Cardiac muscle cell (in vitro differentiated cells and primary cell): ENCODE results near the gene UNC5B. TPM values are rescaled to one million over a fixed set of nuclear protein-coding genes. Genes with fewer than 3 reads are reported as not detected.

Experiments
- DNase-seq, 2 donors: peaks; one replicate each; pipeline versions ENCODE4 v3.0.0 to v3.0.0-alpha.2; 2010 to 2017; ENCODE audit warnings: low read depth in 1 of 2, low spot score in 1 of 2
- H3K27ac ChIP-seq: fragments of 200-600 bp; sonication (generic); 2 replicates; pipeline ENCODE4 v1.5.1; 2016
- H3K27me3 ChIP-seq: fragments of 200-600 bp; sonication (generic); 2 replicates; pipeline ENCODE4 v1.6.0; 2016; ENCODE audit warnings: control low read depth
- H3K36me3 ChIP-seq: fragments of 200-600 bp; sonication (generic); 2 replicates; pipeline ENCODE4 v1.5.1; 2016; ENCODE audit warnings: control low read depth
- H3K4me1 ChIP-seq: fragments of 200-600 bp; sonication (generic); 2 replicates; pipeline ENCODE4 v1.8.1; 2017; ENCODE audit warnings: low read depth, mild to moderate bottlenecking, mixed run types
- H3K4me3 ChIP-seq: fragments of 200-600 bp; sonication (generic); 2 replicates; pipeline ENCODE4 v1.5.1; 2016; ENCODE audit warnings: mild to moderate bottlenecking
- H3K9me3 ChIP-seq: fragments of 200-600 bp; sonication (generic); 2 replicates; pipeline ENCODE4 v1.5.1; 2017; ENCODE audit warnings: low read depth, mild to moderate bottlenecking, control low read depth
- polyA plus RNA-seq: library from polyadenylated mRNA; unstranded; fragments of >200 nt; fragmentation: Nextera tagmentation; extraction: Ambion mirVana; gene quantifications from 2 replicates; pipeline ENCODE4 v1.2.1, GENCODE V29; 2016
- total RNA-seq: library from RNA; depleted of rRNA; stranded (reverse); fragments of >200 nt; gene quantifications from 2 replicates; pipeline ENCODE4 v1.2.3, GENCODE V29; 2016
- TF ChIP-seq, protein P1 (sequence below): IDR thresholded peaks from 2 replicates; pipeline ENCODE4 v1.5.1; 2012; ENCODE audit warnings: low read depth, mild to moderate bottlenecking, low read length

The UNC5B gene
- total and polyA plus RNA-seq, 2 experiments from 2014 or later = 73.3 to 172 TPM

GRCh38 chr10:71302874-71303568 lies 90.7 kb downstream of the UNC5B start:
- H3K4me1 ChIP-seq = peaks cover 13% of the 10 kb centered on the region
- no peaks in the 10 kb centered on the region for H3K27me3 ChIP-seq
- DNase-seq = peak; percentile 69 to 76
- no peaks in the 10 kb centered on the region for H3K9me3 ChIP-seq
- TF ChIP-seq, protein P1, sequence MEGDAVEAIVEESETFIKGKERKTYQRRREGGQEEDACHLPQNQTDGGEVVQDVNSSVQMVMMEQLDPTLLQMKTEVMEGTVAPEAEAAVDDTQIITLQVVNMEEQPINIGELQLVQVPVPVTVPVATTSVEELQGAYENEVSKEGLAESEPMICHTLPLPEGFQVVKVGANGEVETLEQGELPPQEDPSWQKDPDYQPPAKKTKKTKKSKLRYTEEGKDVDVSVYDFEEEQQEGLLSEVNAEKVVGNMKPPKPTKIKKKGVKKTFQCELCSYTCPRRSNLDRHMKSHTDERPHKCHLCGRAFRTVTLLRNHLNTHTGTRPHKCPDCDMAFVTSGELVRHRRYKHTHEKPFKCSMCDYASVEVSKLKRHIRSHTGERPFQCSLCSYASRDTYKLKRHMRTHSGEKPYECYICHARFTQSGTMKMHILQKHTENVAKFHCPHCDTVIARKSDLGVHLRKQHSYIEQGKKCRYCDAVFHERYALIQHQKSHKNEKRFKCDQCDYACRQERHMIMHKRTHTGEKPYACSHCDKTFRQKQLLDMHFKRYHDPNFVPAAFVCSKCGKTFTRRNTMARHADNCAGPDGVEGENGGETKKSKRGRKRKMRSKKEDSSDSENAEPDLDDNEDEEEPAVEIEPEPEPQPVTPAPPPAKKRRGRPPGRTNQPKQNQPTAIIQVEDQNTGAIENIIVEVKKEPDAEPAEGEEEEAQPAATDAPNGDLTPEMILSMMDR = peak; percentile 58
- peak overlapping the region; percentile 54 for H3K27ac ChIP-seq
- H3K4me3 ChIP-seq = no peak overlapping the region
- H3K36me3 ChIP-seq = peaks cover 22% of the 10 kb centered on the region

- H3K36me3 ChIP-seq = peaks cover 17% of the 10 kb centered on the region
- TF ChIP-seq, protein P1 = no peak
- DNase-seq = no peak
- peaks cover 13% of the 10 kb centered on the region for H3K4me1 ChIP-seq
- no peak overlapping the region for H3K4me3 ChIP-seq
- no peaks in the 10 kb centered on the region for H3K27me3 ChIP-seq
- H3K9me3 ChIP-seq = no peaks in the 10 kb centered on the region
- peak overlapping the region; percentile 54 for H3K27ac ChIP-seq
Observed at GRCh38 chr10:71303569-71303907, 91.2 kb downstream of the UNC5B start.

- TF ChIP-seq, protein P1 = no peak
Observed at GRCh38 chr10:71304914-71305313, 92.5 kb downstream of the UNC5B start.

GRCh38 chr10:71306979-71307378 lies 94.6 kb downstream of the UNC5B start:
- peaks cover 13% of the 10 kb centered on the region for H3K4me1 ChIP-seq
- H3K9me3 ChIP-seq = no peaks in the 10 kb centered on the region
- peak overlapping the region; percentile 82 for H3K27ac ChIP-seq
- TF ChIP-seq, protein P1 = no peak
- H3K27me3 ChIP-seq = no peaks in the 10 kb centered on the region
- no peak overlapping the region for H3K4me3 ChIP-seq
- DNase-seq = peak in 1 of 2 donors; percentile 70
- H3K36me3 ChIP-seq = no peaks in the 10 kb centered on the region

More at GRCh38 chr10:71304914-71305313, 92.5 kb downstream of the UNC5B start:
- Histone ChIP-seq H3K9me3 (no peaks in the 10 kb centered on the region), H3K27ac (peak overlapping the region; percentile 28), H3K36me3 (peaks cover 7% of the 10 kb centered on the region), H3K4me3 (no peak overlapping the region), H3K4me1 (peaks cover 13% of the 10 kb centered on the region), H3K27me3 (no peaks in the 10 kb centered on the region)
- no peak for DNase-seq

DNA sequence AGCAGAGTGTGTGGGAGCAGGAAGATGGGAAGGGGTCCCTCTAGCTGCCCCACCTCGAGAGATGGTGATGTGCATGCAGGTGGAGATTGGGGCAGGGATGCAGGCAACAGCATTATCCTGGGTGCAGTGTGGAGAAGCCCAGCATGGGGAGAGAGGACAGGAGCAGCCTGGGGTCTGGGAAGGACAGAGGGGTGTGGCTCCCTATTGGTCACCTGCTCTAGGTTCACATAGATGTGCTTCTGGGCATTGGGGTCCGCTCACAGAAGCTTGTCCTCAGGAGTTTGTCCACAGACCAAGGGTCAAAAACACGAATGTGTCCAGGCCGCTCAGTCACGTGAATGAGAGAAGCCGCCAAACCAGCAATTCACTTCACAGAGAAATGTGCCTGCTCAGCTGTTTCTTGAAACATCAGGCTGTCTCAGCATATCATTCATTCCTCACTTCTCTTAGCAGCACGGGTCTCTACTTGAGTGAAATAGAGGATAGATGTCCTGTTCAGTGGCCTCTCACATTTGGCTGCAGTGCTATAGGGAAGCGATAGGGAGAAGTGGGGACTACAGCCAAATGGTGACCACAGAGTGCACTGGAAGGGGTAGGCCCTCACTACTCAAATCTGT lies 95.2 kb downstream of the UNC5B start:
- no peaks in the 10 kb centered on the region for H3K9me3 ChIP-seq
- peak overlapping the region; percentile 82 for H3K27ac ChIP-seq
- H3K36me3 ChIP-seq = no peaks in the 10 kb centered on the region
- H3K4me3 ChIP-seq = no peak overlapping the region
- TF ChIP-seq, protein P1 = no peak
- no peaks in the 10 kb centered on the region for H3K27me3 ChIP-seq
- peaks cover 13% of the 10 kb centered on the region for H3K4me1 ChIP-seq
- no peak for DNase-seq
